Muscle of leg (tissue), 16 donors: Measurements from ENCODE around the gene CTTNBP2. TPM values are rescaled to one million over a fixed set of nuclear protein-coding genes. Genes with fewer than 3 reads are reported as not detected.

Source experiments
- DNase-seq: peaks from one replicate; pipeline ENCODE4 v3.0.0; 2013
- H3K27ac ChIP-seq: one replicate; pipeline ENCODE4 v1.5.1; 2013; ENCODE audit warnings: mild to moderate bottlenecking, low read length, control low read depth
- H3K27me3 ChIP-seq: one replicate; pipeline ENCODE4 v1.6.1; 2013; ENCODE audit warnings: low read length; ENCODE audit not compliant: control insufficient read depth, insufficient read depth
- H3K36me3 ChIP-seq: one replicate; pipeline ENCODE4 v1.6.1; 2013; ENCODE audit warnings: low read length; ENCODE audit not compliant: control insufficient read depth, insufficient read depth
- H3K4me1 ChIP-seq: one replicate; pipeline ENCODE4 v1.6.1; 2013; ENCODE audit warnings: low read length; ENCODE audit not compliant: control insufficient read depth, insufficient read depth
- H3K4me3 ChIP-seq: one replicate; pipeline ENCODE4 v1.5.1; 2013; ENCODE audit warnings: low read length, control low read depth
- H3K9me3 ChIP-seq: replicated peaks from 2 replicates; pipeline ENCODE4 v1.6.1; 2013; ENCODE audit warnings: low read depth, low read length; ENCODE audit not compliant: control insufficient read depth
- WGBS: methylation state at CpG from one replicate; pipeline ENCODE4 v1.1.5; 2013; ENCODE audit warnings: missing lambda C conversion rate; ENCODE audit not compliant: insufficient coverage; 5-methylcytosine and 5-hydroxymethylcytosine counted together
- long read RNA-seq, 11 donors: transcript quantifications; one replicate each; lab custom pipeline, GENCODE V29; 2026
- polyA plus RNA-seq, 8 donors: library from polyadenylated mRNA; unstranded; fragments of 120-200 nt; gene quantifications; one replicate each; pipeline versions ENCODE4 v1.2.1 to v1.2.3, GENCODE V29; 2013; ENCODE audit warnings: inconsistent platforms in 1 of 8, low replicate concordance in 1 of 8; ENCODE audit not compliant: insufficient read length in 8 of 8, insufficient read depth in 1 of 8
- total RNA-seq: library from RNA; stranded (reverse); fragments of 120-200 nt; gene quantifications from one replicate; pipeline ENCODE4 v1.2.4, GENCODE V29; 2013

The CTTNBP2 gene
- total RNA-seq (2.8 TPM), polyA plus RNA-seq (1 to 10 TPM in 7 of 8 donors, under 1 TPM in 1; 0.71 to 4.3 (median 1.8) TPM)
- long read RNA-seq, donor 1: 0 reads
- long read RNA-seq, donor 2: 0 reads
- long read RNA-seq, donor 3: 0 reads
- long read RNA-seq, donor 4: 0 reads
- long read RNA-seq, donor 5: 0 reads
- long read RNA-seq, donor 6, partial matches to known transcripts: 0 of 1 reads
- long read RNA-seq, donor 6, other reads (novel, unspliced or antisense): 0 of 1 reads
- long read RNA-seq, donor 7: 0 reads
- long read RNA-seq, donor 8: 0 reads
- long read RNA-seq, donor 9: 0 reads
- long read RNA-seq, donor 10: 0 reads
- long read RNA-seq, donor 11: 0 reads

- H3K4me1 ChIP-seq: peaks cover 15% of the 10 kb centered on the region
- H3K27ac ChIP-seq: peak within 1 kb of the TSS; percentile 50
- WGBS: under 1% methylated on average over 79 of the region's 87 CpGs
- DNase-seq: peak; percentile 82
- H3K9me3 ChIP-seq: no peaks in the 10 kb centered on the region
- H3K4me3 ChIP-seq: peak within 1 kb of the TSS; percentile 53
- H3K36me3 ChIP-seq: no peaks in the 10 kb centered on the region
- peaks cover 30% of the 10 kb centered on the region for H3K27me3 ChIP-seq
These were observed at the start of gene CTTNBP2 for GRCh38 chr7:117873310-117874190. TSS of gene CTTNBP2 (minus strand) at chr7:117873441. CDS start at chr7:117873415, 26 bp downstream.

GRCh38 chr7:117916309-117916708 lies 43.1 kb upstream of the CTTNBP2 start:
- H3K4me1 ChIP-seq: no peaks in the 10 kb centered on the region
- H3K4me3 ChIP-seq: no peak overlapping the region
- H3K36me3 ChIP-seq: no peaks in the 10 kb centered on the region
- WGBS: no CpG with 5 or more reads among the region's 2 CpGs
- no peak overlapping the region for H3K27ac ChIP-seq
- no peak for DNase-seq
- no peaks in the 10 kb centered on the region for H3K27me3 ChIP-seq
- peaks cover 3% of the 10 kb centered on the region for H3K9me3 ChIP-seq

- DNase-seq: no peak
- H3K27ac ChIP-seq: no peak overlapping the region
- no peaks in the 10 kb centered on the region for H3K27me3 ChIP-seq
- H3K9me3 ChIP-seq: peaks cover 3% of the 10 kb centered on the region
- H3K36me3 ChIP-seq: no peaks in the 10 kb centered on the region
- H3K4me3 ChIP-seq: no peak overlapping the region
- H3K4me1 ChIP-seq: no peaks in the 10 kb centered on the region
- 71% methylated on average over 1 of the region's 2 CpGs for WGBS
These were observed 39.2 kb upstream of the CTTNBP2 start for GRCh38 chr7:117912421-117912820.

GRCh38 chr7:117908031-117908795 lies 35.0 kb upstream of the CTTNBP2 start:
- no CpG with 5 or more reads among the region's 3 CpGs for WGBS
- DNase-seq: no peak
- Histone ChIP-seq H3K9me3 (no peaks in the 10 kb centered on the region), H3K27ac (no peak overlapping the region), H3K4me3 (no peak overlapping the region), H3K4me1 (no peaks in the 10 kb centered on the region), H3K27me3 (no peaks in the 10 kb centered on the region), H3K36me3 (no peaks in the 10 kb centered on the region)

- H3K27ac ChIP-seq: no peak overlapping the region
- no peak overlapping the region for H3K4me3 ChIP-seq
- no peaks in the 10 kb centered on the region for H3K9me3 ChIP-seq
- no peaks in the 10 kb centered on the region for H3K27me3 ChIP-seq
- H3K4me1 ChIP-seq: no peaks in the 10 kb centered on the region
- DNase-seq: no peak
- H3K36me3 ChIP-seq: no peaks in the 10 kb centered on the region
- 86% methylated on average over 2 of the region's 4 CpGs for WGBS
These were observed 33.9 kb upstream of the CTTNBP2 start for GRCh38 chr7:117907049-117907640.

- Histone ChIP-seq H3K4me1 (no peaks in the 10 kb centered on the region), H3K27ac (no peak overlapping the region), H3K9me3 (no peaks in the 10 kb centered on the region), H3K27me3 (no peaks in the 10 kb centered on the region), H3K4me3 (no peak overlapping the region), H3K36me3 (no peaks in the 10 kb centered on the region)
- WGBS: no CpG with 5 or more reads among the region's 5 CpGs
- DNase-seq: no peak
These were observed 29.2 kb upstream of the CTTNBP2 start for GRCh38 chr7:117902314-117902889.

- no peaks in the 10 kb centered on the region for H3K9me3 ChIP-seq
- no peak overlapping the region for H3K4me3 ChIP-seq
- WGBS: 93% methylated on average over 3 of the region's 5 CpGs
- H3K27me3 ChIP-seq: no peaks in the 10 kb centered on the region
- no peak for DNase-seq
- no peak overlapping the region for H3K27ac ChIP-seq
- H3K36me3 ChIP-seq: no peaks in the 10 kb centered on the region
- H3K4me1 ChIP-seq: no peaks in the 10 kb centered on the region
These were observed 28.0 kb upstream of the CTTNBP2 start for GRCh38 chr7:117901089-117901797.

GRCh38 chr7:117896339-117896738 lies 23.1 kb upstream of the CTTNBP2 start:
- Histone ChIP-seq H3K36me3 (no peaks in the 10 kb centered on the region), H3K4me3 (no peak overlapping the region), H3K27ac (no peak overlapping the region), H3K27me3 (no peaks in the 10 kb centered on the region), H3K9me3 (no peaks in the 10 kb centered on the region), H3K4me1 (no peaks in the 10 kb centered on the region)
- no peak for DNase-seq

GRCh38 chr7:117895276-117895675 lies 22.0 kb upstream of the CTTNBP2 start:
- no CpG with 5 or more reads among the region's 3 CpGs for WGBS
- H3K27ac ChIP-seq: no peak overlapping the region
- DNase-seq: no peak
- H3K36me3 ChIP-seq: no peaks in the 10 kb centered on the region
- H3K4me1 ChIP-seq: no peaks in the 10 kb centered on the region
- no peaks in the 10 kb centered on the region for H3K27me3 ChIP-seq
- no peak overlapping the region for H3K4me3 ChIP-seq
- H3K9me3 ChIP-seq: no peaks in the 10 kb centered on the region
